HEK293 (cell line): ENCODE measurements around the gene GLI1.
"Not testable (repeated sequence)": the region's sequence is repeated elsewhere in the genome, so short reads cannot be mapped to it uniquely, and the experiment has no call there.

Experiments used
- CTCF ChIA-PET: fragments of 350-600 bp; formaldehyde crosslinking; extraction: SDS; loops from one replicate; lab custom pipeline; 2021; ENCODE audit warnings: antibody characterized with exemption; lab: Yijun Ruan, JAX
- POLR2A ChIA-PET: fragments of 300-600 bp; formaldehyde crosslinking; extraction: SDS; loops from one replicate; lab custom pipeline; 2020; ENCODE audit warnings: antibody characterized with exemption, inconsistent platforms; lab: Yijun Ruan, JAX
- H3K27ac ChIP-seq: fragments of 200-500 bp; sonication (Bioruptor generic); 2 replicates; pipeline ENCODE4 v1.5.1; 2014; ENCODE audit warnings: low read depth, low read length, control low read depth, inconsistent platforms; ENCODE audit errors: extremely low read depth
- H3K36me3 ChIP-seq, 2 experiments: fragments of 200-500 bp in 1 of 2; sonication (Bioruptor generic) in 1 of 2; 1 replicate in 1 of 2; 2 replicates in 1 of 2; pipeline ENCODE4 v1.5.1; 2014 to 2017; ENCODE audit warnings: inconsistent platforms in 2 of 2, low read length in 2 of 2; ENCODE audit not compliant: control insufficient read depth in 2 of 2, insufficient read depth in 1 of 2
- H3K4me1 ChIP-seq: fragments of 200-500 bp; sonication (Bioruptor generic); 2 replicates; pipeline ENCODE4 v1.5.1; 2014; ENCODE audit warnings: mild to moderate bottlenecking, low read length, inconsistent platforms; ENCODE audit not compliant: control insufficient read depth, insufficient read depth
- H3K4me3 ChIP-seq: 2 replicates; pipeline ENCODE4 v1.5.1; 2011; ENCODE audit warnings: low read depth, mild to moderate bottlenecking, control low read depth, low read length, moderate library complexity
- H3K9me3 ChIP-seq: fragments of 200-500 bp; sonication (Bioruptor generic); 2 replicates; pipeline ENCODE4 v1.5.1; 2014; ENCODE audit warnings: low read depth, low read length, inconsistent platforms; ENCODE audit not compliant: control insufficient read depth, insufficient read depth
- GLI2 ChIP-seq: fragments of 450-650 bp; formaldehyde crosslinking; IDR thresholded peaks from 2 replicates; pipeline ENCODE4; 2017; ENCODE audit warnings: missing biosample characterization, missing genetic modification characterization, low read depth, borderline replicate concordance
- GLI4 ChIP-seq: fragments of 450-650 bp; formaldehyde crosslinking; IDR thresholded peaks from 2 replicates; pipeline ENCODE4 v1.5.1; 2016; ENCODE audit warnings: missing biosample characterization, missing genetic modification characterization
- MYNN ChIP-seq: fragments of 450-650 bp; formaldehyde crosslinking; IDR thresholded peaks from 2 replicates; pipeline ENCODE4 v1.5.1; 2016; ENCODE audit warnings: missing biosample characterization, missing genetic modification characterization, borderline replicate concordance
- YY2 ChIP-seq: fragments of 450-650 bp; formaldehyde crosslinking; IDR thresholded peaks from 2 replicates; pipeline ENCODE4 v1.5.1; 2016; ENCODE audit warnings: missing biosample characterization, missing genetic modification characterization
- ZBTB1 ChIP-seq: fragments of 450-650 bp; formaldehyde crosslinking; IDR thresholded peaks from 2 replicates; pipeline ENCODE4 v1.5.1; 2016; ENCODE audit warnings: missing biosample characterization, missing genetic modification characterization
- ZNF121 ChIP-seq: fragments of 450-650 bp; formaldehyde crosslinking; IDR thresholded peaks from 2 replicates; pipeline ENCODE4 v1.5.1; 2016; ENCODE audit warnings: missing biosample characterization, missing genetic modification characterization
- ZNF549 ChIP-seq: fragments of 450-650 bp; IDR thresholded peaks from 2 replicates; pipeline ENCODE4 v1.5.1; 2018; ENCODE audit warnings: missing biosample characterization, missing genetic modification characterization, mild to moderate bottlenecking, inconsistent platforms, moderate library complexity
- ZSCAN23 ChIP-seq: fragments of 450-650 bp; formaldehyde crosslinking; IDR thresholded peaks from 2 replicates; pipeline ENCODE4 v1.5.1; 2016; ENCODE audit warnings: missing biosample characterization, missing genetic modification characterization
- TF ChIP-seq, protein P1 (sequence below): fragments of 450-650 bp; formaldehyde crosslinking; IDR thresholded peaks from 2 replicates; pipeline ENCODE4 v1.5.1; 2016; ENCODE audit warnings: missing biosample characterization, missing genetic modification characterization
- TF ChIP-seq, protein P2 (sequence below): fragments of 450-650 bp; formaldehyde crosslinking; IDR thresholded peaks from 2 replicates; pipeline ENCODE4 v1.5.1; 2016; ENCODE audit warnings: missing biosample characterization, missing genetic modification characterization
- TF ChIP-seq, protein P3 (sequence below): fragments of 450-650 bp; formaldehyde crosslinking; IDR thresholded peaks from 2 replicates; pipeline ENCODE4 v1.5.1; 2016; ENCODE audit warnings: missing biosample characterization, missing genetic modification characterization
- TF ChIP-seq, protein P4 (sequence below): fragments of 450-650 bp; formaldehyde crosslinking; IDR thresholded peaks from 2 replicates; pipeline ENCODE4 v1.5.1; 2016; ENCODE audit warnings: missing biosample characterization, missing genetic modification characterization, borderline replicate concordance

GLI1 gene

DNA sequence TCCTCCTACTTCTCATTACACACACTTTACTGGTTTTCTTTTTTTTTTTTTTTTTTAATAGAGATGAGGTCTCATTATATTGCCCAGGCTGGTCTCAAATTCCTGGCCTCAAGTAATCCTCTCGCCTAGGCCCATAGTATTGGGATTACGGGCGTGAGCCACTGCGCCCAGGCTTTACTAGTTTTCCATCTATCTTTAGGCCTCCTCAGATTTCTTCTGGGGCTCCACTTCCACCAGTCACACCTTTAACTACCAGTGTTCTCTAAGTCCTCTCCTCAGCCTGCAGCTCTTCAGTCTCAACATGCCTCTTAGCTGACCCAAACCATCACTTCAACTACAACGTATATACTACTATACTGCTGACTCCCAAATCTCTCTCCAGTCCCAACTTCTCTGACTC is 39.1 kb upstream of the GLI1 start:
- no peak for TF ChIP-seq GLI4 (tag by site-specific recombination)
- TF ChIP-seq ZNF549: no peak
- no peak for TF ChIP-seq YY2 (tag by site-specific recombination)
- TF ChIP-seq ZBTB1 (tag by site-specific recombination): no peak
- no peak for TF ChIP-seq GLI2 (tag by site-specific recombination)
- no peak for TF ChIP-seq ZSCAN23 (tag by site-specific recombination)
- TF ChIP-seq, protein P1, sequence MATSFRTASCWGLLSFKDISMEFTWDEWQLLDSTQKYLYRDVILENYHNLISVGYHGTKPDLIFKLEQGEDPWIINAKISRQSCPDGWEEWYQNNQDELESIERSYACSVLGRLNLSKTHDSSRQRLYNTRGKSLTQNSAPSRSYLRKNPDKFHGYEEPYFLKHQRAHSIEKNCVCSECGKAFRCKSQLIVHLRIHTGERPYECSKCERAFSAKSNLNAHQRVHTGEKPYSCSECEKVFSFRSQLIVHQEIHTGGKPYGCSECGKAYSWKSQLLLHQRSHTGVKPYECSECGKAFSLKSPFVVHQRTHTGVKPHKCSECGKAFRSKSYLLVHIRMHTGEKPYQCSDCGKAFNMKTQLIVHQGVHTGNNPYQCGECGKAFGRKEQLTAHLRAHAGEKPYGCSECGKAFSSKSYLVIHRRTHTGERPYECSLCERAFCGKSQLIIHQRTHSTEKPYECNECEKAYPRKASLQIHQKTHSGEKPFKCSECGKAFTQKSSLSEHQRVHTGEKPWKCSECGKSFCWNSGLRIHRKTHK (tag by site-specific recombination): no peak
- TF ChIP-seq, protein P2, sequence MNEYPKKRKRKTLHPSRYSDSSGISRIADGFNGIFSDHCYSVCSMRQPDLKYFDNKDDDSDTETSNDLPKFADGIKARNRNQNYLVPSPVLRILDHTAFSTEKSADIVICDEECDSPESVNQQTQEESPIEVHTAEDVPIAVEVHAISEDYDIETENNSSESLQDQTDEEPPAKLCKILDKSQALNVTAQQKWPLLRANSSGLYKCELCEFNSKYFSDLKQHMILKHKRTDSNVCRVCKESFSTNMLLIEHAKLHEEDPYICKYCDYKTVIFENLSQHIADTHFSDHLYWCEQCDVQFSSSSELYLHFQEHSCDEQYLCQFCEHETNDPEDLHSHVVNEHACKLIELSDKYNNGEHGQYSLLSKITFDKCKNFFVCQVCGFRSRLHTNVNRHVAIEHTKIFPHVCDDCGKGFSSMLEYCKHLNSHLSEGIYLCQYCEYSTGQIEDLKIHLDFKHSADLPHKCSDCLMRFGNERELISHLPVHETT (tag by site-specific recombination): no peak
- TF ChIP-seq, all 188 proteins: peak for 0
- Histone ChIP-seq H3K4me3 (no peak overlapping the region), H3K9me3 (no peaks in the 10 kb centered on the region), H3K27ac (no peak overlapping the region), H3K4me1 (peaks cover 3% of the 10 kb centered on the region; the same call in 1 of the 2 replicates), H3K36me3 (peaks cover 7 to 35% of the 10 kb centered on the region in 2 experiments; a peak in 2 of 3 replicates)
- POLR2A ChIA-PET: no interaction called here
- CTCF ChIA-PET: interaction anchor here (1.4 kb wide), 1 partner anchor 10 kb away, joined by 4 read pairs; no protein-coding TSS in a partner anchor

DNA sequence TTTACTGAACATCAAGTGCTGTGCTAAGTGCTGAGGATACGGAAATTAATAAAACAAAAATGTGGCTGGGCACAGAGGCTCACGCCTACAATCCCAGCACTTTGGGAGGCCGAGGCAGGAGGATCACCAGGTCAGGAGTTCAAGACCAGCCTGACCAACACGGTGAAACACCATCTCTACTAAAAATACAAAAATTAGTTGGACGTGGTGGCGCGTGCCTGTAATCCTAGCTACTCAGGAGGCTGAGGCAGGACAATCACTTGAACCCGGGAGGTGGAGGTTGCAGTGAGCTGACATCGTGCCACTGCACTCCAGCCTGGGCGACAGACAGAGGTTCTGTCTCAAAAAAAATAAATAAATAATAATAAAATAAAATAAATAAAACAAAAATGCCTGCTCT is 32.6 kb upstream of the GLI1 start:
- H3K4me3 ChIP-seq, H3K4me1 ChIP-seq, POLR2A ChIA-PET, H3K27ac ChIP-seq, H3K9me3 ChIP-seq, CTCF ChIA-PET: not testable (repeated sequence)
- H3K36me3 ChIP-seq: peaks cover 8 to 28% of the 10 kb centered on the region in 2 experiments; a peak in 2 of 3 replicates

DNA sequence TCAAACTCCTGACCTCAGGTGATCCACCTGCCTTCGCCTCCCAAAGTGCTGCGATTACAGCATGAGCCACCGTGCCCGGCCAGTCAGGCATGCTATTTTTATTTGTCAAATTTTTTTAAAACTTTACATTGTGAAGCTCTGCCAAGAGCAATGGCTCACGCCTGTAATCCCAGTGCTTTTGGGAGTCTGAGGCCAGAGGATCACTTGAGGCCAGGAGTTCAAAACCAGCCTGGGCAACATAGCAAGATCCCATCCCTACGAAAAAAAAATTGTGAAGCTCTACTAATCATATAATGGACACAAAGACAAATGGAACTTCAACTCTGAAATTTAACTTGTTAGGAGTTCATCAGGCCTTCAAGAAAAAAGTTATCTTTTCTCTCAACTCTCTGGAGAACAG is 30.6 kb upstream of the GLI1 start:
- CTCF ChIA-PET: interaction anchor here (1.7 to 2.6 kb wide), 2 partner anchors 24 to 121 kb away, joined by 4 to 17 read pairs; no protein-coding TSS in a partner anchor
- no peaks in the 10 kb centered on the region for H3K9me3 ChIP-seq
- no peak overlapping the region for H3K27ac ChIP-seq
- no peaks in the 10 kb centered on the region; the same call in 1 of the 2 replicates for H3K4me1 ChIP-seq
- POLR2A ChIA-PET: interaction anchor here (1.5 kb wide), 1 partner anchor 26 kb away, joined by 3 read pairs; the partner anchor contains the start of gene INHBE
- peaks cover 3 to 13% of the 10 kb centered on the region in 2 experiments; a peak in 2 of 3 replicates for H3K36me3 ChIP-seq
- TF ChIP-seq ZNF121 (tag by site-specific recombination) (peak; percentile 97), MYNN (tag by site-specific recombination) (no peak)
- TF ChIP-seq, protein P2 (tag by site-specific recombination): no peak
- TF ChIP-seq, protein P3, sequence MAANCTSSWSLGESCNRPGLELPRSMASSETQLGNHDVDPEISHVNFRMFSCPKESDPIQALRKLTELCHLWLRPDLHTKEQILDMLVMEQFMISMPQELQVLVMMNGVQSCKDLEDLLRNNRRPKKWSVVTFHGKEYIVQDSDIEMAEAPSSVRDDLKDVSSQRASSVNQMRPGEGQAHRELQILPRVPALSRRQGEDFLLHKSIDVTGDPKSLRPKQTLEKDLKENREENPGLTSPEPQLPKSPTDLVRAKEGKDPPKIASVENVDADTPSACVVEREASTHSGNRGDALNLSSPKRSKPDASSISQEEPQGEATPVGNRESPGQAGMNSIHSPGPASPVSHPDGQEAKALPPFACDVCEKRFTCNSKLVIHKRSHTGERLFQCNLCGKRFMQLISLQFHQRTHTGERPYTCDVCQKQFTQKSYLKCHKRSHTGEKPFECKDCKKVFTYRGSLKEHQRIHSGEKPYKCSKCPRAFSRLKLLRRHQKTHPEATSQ (tag by site-specific recombination): no peak
- TF ChIP-seq, protein P4, sequence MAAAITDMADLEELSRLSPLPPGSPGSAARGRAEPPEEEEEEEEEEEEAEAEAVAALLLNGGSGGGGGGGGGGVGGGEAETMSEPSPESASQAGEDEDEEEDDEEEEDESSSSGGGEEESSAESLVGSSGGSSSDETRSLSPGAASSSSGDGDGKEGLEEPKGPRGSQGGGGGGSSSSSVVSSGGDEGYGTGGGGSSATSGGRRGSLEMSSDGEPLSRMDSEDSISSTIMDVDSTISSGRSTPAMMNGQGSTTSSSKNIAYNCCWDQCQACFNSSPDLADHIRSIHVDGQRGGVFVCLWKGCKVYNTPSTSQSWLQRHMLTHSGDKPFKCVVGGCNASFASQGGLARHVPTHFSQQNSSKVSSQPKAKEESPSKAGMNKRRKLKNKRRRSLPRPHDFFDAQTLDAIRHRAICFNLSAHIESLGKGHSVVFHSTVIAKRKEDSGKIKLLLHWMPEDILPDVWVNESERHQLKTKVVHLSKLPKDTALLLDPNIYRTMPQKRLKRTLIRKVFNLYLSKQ (tag by site-specific recombination): no peak
- H3K4me3 ChIP-seq: no peak overlapping the region
